Renal cortical epithelial cell (primary cell): ENCODE measurements around the gene ERI3. TPM values are rescaled to one million over a fixed set of nuclear protein-coding genes. Genes with fewer than 3 reads are reported as not detected.
A peak's percentile ranks its signal among the peaks of the same experiment; 100 is the strongest.

ENCODE experiments used
- DNase-seq: peaks from one replicate; pipeline ENCODE4 v3.0.0-alpha.2; 2011; ENCODE audit warnings: low read depth
- total RNA-seq: library from RNA; depleted of rRNA; stranded (reverse); fragments of >200 nt; gene quantifications from 2 replicates; pipeline ENCODE4 v1.2.3, GENCODE V29; 2014

ERI3 gene
- total RNA-seq, 1 donor from 2014 or later: 67.7 TPM

- no peak for DNase-seq
Measured at GRCh38 chr1:44283524-44284173, 71.4 kb downstream of the ERI3 start.

DNA sequence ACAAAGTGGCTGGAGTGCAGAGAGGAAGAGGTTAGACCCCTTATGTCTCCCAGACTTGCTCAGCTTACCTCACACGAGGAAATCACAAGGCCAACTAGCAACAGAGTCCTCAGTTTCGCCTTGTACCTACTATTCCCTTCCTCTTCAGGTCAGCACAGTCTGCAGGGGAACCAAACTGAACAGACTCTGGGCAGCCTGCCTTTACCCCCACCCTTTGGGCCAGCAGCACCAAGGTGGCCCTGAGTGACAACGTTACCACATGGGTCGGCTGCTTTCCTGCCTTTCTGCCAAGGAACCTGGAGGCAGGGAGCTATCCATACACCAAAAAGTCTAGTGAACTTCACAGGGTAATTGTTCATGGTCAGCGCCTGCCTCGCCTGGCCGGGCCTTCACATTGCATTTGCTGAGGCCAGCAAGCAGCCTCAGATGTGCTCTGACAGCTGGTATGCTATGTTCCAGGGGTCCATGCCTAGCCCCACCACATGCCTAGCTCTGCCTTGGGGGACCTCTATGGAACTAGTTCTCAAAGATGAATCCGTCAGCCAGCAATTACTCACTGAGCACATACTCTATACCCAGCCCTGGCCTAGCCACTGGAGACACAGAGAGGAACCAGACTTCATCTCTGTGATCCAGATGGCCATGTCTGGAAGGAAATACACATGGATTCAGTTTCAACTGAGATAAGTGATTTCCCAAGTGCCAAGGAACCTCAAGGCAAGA is 72.2 kb downstream of the ERI3 start:
- DNase-seq: no peak

DNA sequence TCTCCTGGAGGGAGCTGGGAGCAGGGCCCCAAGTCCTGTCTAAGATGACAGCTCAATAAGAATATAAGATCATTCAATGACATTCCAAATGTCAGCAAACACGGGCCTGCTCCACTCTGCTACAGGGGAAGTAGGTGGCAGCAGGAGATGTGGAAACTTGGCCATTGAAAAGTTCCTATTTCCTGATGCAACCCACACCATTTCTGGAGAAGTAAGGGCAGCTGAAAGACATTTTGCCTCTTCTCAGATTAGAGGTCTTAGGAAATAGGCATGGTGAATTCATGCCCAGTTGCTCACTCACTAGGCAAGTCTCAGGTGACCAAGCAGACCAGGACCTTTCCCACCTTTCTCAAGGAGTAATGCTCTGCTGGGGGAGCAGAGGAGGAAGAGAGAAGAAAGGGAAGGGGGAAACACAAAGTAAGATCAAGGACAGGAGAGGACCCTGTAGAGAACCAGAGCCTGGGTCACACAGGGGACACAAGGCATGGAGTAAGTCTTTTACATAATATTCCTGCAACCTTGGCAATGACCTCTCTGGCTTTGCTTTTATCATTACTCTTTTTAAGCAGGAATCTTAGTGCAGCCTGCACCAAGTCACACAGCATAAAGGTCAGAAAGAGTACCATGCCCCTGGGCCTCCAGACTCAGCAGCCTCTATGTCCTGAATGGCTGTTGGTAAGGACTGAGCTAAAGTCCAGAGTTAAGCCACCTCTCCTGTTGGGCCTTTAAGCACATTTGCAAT is 72.9 kb downstream of the ERI3 start:
- DNase-seq: no peak

DNA sequence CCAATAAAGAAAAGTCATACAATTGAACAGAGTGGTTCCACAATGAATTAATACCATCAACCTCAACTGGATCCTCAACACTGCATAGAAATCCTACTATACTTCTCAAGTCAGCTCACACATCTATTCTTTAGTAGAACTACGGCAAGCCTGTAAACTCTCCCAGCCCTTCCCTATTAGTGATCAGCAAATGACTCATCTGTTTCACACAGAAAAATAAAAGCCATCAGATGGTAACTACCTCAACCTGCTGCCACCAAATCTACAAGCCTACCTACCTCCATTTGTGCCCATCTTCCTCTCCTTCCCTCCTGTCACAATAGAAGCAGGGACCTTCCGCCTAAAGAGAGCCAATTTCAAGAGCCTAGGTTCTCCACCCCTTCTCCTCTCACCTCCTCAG is 78.2 kb downstream of the ERI3 start:
- DNase-seq: peak; percentile 17

- peak; percentile 4 for DNase-seq
Measured at GRCh38 chr1:44275991-44276405, 79.1 kb downstream of the ERI3 start.

- DNase-seq: no peak
Measured at GRCh38 chr1:44275296-44275962, 79.6 kb downstream of the ERI3 start.

DNA sequence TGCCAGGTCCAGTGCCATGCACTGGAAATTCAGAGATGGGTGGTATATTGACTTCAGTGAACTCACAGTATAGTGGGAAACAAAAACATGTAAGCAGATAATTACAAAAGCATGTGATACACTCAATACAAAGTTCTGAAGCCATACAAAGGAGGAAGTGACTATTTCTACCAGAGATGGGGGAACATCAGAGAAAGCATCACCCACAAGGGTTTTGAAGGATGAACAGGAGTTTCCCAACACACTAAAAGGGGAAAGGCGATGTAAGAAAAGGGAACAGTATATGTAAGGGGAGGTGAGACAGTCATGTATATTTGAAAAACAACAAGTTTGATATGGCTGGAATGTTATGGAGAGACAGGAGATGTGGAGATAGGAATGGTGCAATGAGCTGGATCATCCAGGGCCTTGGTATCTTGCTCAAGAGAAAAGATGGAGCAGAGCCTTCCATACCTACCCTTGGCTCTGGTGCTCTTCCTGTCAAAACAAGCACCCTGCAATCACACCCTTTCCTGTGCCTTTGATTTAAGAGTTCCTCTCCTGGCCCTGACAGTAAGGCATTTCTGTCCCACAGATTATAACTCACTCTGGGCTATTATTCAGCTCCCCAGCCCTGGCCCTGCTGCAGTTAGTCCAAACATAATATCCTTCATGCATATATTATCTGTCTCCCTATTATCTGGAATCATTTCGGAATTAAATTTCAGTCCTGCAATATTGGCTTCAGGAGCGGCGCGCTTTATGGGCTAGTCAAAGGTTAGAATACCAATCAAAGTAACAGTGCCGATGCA is 81.3 kb downstream of the ERI3 start:
- DNase-seq: no peak

DNA sequence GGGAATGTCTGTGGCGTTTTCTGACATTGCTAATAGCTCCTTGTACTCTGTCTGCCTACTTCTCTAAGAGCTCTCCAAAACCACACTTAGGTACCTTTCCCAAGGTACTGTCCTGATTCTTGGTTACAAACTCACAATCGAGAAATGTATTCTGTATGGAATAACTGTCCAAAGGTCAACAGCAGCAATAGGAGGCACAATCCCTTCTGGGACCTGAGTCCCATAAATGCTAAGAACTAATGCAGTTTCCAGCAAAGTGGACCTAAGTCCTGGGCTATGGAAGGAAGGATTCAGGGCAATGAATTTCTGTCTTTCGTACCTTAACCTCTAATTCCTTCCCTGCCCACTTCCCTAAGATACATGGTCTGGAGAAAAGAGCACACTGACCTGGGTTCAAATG is 82.1 kb downstream of the ERI3 start:
- no peak for DNase-seq

GRCh38 chr1:44271646-44272045 is 83.4 kb downstream of the ERI3 start:
- no peak for DNase-seq

DNA sequence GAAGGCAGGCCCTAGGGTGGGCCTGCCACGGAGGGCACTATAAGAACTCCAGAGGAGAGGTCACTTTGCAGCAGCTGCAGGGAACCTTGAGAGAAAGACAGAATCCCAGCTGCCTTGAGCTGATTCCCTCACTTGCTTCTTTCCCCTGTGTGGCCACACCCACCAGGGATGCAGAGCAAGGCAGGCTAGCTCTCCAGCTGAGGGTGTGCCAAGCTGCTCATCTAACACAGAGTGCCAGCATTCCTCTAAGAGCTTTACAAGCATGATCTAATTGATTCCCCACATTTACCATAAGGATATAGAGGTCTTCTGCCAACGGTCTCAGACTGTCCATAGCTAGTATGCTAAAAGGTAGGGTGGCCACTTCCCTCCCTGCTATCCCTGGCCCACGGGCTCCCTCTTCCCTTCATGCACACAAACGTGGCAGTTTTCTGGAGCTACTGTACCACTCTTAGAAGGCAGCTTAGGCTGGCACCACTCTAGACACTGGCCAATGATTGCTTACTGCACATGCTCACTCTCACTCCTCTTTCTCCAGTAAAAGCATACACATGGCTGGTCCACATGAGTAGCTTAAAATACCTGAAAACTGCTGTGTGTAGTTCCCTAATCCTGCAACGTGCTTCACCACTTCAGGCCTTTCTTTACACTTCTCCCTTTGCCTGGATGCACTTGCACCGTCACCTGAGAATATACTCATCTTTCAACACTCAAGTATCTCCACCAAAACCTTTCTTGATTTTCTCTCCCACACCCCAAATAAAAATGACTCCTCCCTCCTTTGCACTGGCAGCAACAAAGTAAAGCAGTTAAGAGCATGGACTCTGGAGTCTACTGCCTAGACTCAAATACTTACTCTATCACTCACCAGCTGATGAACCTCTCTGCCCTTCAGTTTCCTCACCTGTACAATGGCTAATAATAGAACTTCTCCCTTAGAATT is 84.1 kb downstream of the ERI3 start:
- no peak for DNase-seq

DNA sequence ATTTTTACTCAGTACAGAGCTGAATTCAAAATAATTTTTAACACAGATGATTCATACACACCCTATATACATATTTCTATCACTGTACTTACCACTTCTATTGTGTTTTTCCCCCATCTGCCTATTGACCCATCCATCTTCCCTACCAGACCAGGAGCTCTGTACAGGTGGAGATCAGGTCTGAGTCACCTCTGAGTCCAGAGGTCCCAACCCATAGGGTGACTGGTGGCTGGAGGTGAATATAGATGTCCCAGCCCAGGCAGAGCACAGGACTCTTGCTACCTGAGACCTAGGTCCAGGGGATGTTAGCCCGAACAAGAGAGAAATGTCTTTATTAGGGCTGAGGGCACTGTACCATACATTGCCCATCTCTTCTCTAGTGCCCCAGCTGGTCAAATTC is 87.0 kb downstream of the ERI3 start:
- DNase-seq: no peak

GRCh38 chr1:44267438-44267837 is 87.6 kb downstream of the ERI3 start:
- DNase-seq: no peak

DNA sequence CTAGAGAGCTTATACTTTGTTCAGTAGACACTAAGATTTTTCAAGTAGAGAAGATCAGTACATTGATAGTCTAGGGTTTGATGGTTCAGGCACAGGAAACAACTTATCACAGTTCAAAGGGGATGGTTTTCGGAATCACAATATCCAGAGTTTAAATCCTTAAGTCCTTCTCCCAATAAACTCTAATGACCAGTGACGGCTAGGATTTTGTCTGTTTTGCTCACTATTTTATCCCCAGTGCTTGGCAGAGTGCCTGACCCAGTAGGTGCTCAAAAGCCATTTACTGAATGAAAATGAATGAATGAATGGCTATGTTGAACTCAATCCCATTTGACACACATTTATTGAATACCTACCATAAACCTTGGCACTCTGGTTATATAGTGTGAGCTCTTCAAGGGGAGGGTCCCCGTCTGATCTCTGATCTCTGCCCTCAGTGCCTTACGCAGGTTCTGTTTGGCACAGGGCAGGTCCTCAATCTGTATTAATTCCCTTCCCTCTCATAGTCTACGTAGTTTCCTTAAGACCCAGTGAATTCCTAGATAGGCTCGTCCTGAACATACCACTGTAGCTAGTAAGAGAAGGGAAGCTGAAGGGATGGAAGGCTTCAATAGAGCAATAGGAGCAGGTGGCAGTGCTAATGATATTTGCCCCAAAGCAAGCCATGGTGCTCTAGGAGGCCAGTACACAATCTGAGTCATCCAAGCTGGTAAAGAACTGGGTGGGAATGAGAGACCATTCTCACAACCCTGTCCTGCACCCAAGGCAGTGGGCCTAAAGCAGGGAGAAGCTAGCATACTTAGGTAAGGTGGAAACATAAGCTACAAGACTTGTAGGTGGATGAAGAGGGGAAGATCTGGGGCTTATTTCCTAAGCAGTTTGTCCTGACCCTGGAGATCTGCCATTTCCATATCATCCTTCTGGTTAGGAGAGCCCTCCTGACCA is 88.4 kb downstream of the ERI3 start:
- DNase-seq: no peak

DNA sequence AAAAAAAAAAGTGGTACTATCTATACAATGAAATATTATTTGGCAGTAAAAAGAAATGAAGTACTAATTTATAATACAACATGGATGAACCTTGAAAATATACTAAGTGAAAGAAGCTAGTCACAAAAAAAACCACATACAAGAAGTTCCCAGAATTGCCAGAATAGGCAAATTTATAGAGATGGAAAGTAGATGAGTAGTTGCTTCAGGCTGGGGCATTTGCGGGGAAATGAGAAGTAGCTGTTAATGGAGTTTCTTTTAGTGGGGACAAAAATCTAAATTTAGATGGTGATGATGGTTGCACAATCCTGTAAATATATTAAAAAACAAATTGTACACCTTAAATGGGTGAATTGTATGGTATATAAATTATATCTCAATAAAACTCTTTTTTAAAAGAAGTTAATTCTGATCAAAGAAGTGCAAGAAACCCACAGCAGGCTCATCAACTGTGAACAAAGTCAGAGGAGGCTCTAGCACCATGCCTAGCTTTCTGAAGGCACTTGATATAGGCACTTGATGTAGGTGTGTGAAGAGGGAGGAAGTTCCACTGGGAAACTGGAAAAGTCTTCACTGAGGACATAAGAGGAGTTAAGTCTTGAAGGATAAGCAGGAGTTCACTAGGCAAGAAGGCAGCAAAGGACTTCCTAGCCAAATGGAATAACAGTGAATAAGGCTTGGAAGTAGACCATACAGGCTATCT is 89.2 kb downstream of the ERI3 start:
- no peak for DNase-seq

DNA sequence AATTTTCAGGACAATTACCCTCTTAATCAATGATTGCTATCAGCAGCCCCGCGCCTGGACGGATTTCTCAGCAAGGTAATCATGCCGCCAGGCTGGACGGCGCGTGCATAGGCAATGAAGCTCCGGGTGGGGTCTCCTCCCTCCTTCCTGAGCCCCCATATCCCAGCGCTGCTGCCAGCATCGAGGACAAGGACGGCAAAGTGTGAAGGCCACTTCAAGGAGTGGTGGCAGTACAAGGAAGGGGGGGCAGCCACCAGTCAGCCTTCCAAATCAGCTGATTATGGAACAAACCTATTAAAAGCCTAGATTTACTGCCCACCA is 90.6 kb downstream of the ERI3 start:
- no peak for DNase-seq

DNA sequence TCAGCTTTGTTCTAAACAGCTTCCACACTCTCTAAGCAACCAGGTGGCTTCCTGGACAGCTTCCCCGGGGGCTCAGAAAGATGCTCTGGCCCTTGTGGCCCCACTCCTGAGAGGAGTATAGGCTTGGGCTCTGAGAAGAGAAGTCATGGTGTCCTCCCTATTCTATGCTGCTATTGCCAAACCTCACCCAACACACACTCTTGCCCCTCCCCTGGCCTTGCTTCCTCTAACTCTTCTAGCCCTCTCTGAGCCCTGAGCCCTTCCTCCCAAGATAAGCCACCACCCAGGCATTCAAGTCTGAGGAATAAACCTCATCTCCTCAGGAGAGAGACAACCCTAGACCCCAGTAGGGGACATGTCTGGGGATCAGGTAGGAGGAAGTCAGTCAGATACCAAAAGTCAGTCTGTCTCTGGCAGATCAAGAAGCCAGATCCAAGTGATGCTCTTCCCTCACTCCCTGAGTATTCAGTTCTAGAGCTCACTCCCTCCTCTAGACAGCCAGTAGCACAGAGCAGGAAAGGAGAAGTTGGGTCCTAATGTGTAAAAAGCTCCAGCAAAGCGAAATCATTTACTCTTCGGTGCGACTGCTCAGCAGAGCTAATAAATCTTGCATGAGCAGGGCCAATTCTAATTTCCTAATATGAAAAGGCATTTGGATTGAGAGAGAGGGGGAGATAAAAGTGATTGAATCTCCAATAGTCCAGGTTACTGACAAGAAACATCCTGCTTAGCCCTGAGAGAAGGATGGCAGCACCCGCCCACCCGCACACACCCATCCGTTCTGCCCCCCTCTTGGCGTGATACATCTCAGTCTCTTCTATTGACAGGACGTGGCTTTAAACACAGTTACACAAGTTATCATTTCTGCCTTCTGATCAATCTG is 91.2 kb downstream of the ERI3 start:
- DNase-seq: no peak

DNA sequence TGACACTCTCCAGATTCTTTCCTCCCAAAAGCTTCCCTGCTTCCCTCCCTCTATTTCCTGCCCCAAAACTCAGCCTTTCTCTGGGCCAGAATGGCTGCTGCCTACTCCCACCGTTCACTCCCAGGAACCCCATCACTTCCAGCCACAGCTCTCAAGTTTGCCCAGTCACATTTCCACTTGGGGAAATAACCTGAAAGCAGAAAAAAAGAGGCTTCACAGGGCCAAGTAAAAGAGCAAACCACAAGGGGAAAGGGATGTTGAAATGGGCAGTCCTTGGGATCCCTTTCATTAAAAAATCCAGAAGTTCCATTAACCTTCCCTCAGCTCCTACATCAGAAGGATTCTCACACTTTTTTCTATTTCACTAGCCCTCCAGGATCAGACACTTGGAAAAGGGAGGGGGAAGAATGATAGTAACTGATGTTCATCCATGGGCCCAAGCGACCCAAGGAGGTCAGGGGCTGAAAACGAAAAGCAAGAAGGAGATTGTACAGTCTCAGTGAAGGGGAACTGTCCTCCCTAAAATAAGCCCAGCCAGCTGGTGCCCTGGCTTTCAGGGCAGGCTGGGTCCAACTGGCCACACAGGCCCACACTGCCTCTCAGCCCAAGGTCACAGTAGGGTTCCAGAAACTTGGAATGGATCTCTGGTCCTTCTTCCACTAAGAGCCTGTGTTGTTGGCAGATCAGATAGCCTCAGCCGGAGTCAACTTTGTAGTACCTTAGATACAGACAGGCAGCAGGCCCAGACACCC is 92.1 kb downstream of the ERI3 start:
- no peak for DNase-seq
